GM12878 (cell line): ENCODE data around the gene KMT2E.

Source experiments
- CBX5 ChIP-seq: sonication (generic); IDR thresholded peaks from 2 replicates; pipeline ENCODE4 v1.6.1; 2016; ENCODE audit warnings: low read depth, moderate library complexity, mild to moderate bottlenecking, inconsistent platforms
- CTCF ChIP-seq, 3 experiments: IDR thresholded peaks in 2 of 3; conservative IDR thresholded peaks in 1 of 3; 2 replicates each; pipeline ENCODE4 v1.5.1; 2011; ENCODE audit warnings: low read depth in 3 of 3, low read length in 3 of 3, mild to moderate bottlenecking in 3 of 3, control low read depth in 2 of 3, moderate library complexity in 2 of 3, inconsistent platforms in 1 of 3, mixed read lengths in 1 of 3; ENCODE audit not compliant: control insufficient read depth in 2 of 3, insufficient read depth in 1 of 3; ENCODE audit errors: extremely low read depth in 1 of 3
- NR2C1 ChIP-seq: fragments of 450-650 bp; IDR thresholded peaks from 2 replicates; pipeline ENCODE4 v1.6.1; 2017; ENCODE audit warnings: antibody characterized with exemption, mild to moderate bottlenecking, moderate library complexity
- PBX3 ChIP-seq: IDR thresholded peaks from 2 replicates; pipeline ENCODE4 v1.6.1; 2011; ENCODE audit warnings: mild to moderate bottlenecking, low read depth, low read length, moderate library complexity; ENCODE audit not compliant: insufficient replicate concordance
- RAD21 ChIP-seq: IDR thresholded peaks from 2 replicates; pipeline ENCODE4 v1.6.1; 2011; ENCODE audit warnings: mild to moderate bottlenecking, low read depth, low read length, moderate library complexity; ENCODE audit not compliant: insufficient read depth
- SUZ12 ChIP-seq: fragments of 200-600 bp; sonication (generic); IDR thresholded peaks from one replicate; pipeline ENCODE4 v1.6.1; 2018; ENCODE audit warnings: antibody characterized with exemption, mild to moderate bottlenecking; ENCODE audit not compliant: unreplicated experiment
- ZBED1 ChIP-seq: IDR thresholded peaks from 2 replicates; pipeline ENCODE4 v1.6.1; 2016; ENCODE audit warnings: borderline replicate concordance

GRCh38 chr7:105131890-105132289 lies 117.9 kb downstream of the KMT2E start:
- no peak for TF ChIP-seq CTCF (IDR thresholded peaks at IDR 0.05 in 2 of 3, conservative IDR thresholded peaks at IDR 0.05 in 1 of 3; ENCODE audit: control insufficient read depth in 2 of 3, extremely low read depth in 1 of 3, insufficient read depth in 1 of 3, low read depth in 3 of 3, low read length in 3 of 3)
- no peak for TF ChIP-seq SUZ12
- TF ChIP-seq PBX3, result no peak
- TF ChIP-seq CBX5, result no peak
- no peak for TF ChIP-seq ZBED1
- no peak for TF ChIP-seq RAD21
- no peak for TF ChIP-seq NR2C1
